MM.1S (cell line): ENCODE data around the gene CARF.

Experiments
- EZH2 ChIP-seq: fragments of 300-600 bp; sonication (generic); optimal IDR thresholded peaks from 2 replicates; pipeline ENCODE3; 2017; ENCODE audit warnings: low read depth, mild to moderate bottlenecking, antibody characterized with exemption, low read length, mixed read lengths
- EZH2phosphoT487 ChIP-seq: fragments of 300-600 bp; sonication (generic); IDR thresholded peaks from 2 replicates; pipeline ENCODE4 v1.6.1; 2018; ENCODE audit warnings: antibody characterized with exemption, low read length
- TF ChIP-seq, protein P1 (sequence below): fragments of 300-600 bp; sonication (generic); IDR thresholded peaks from 2 replicates; pipeline ENCODE4 v1.5.1; 2016; ENCODE audit warnings: antibody characterized with exemption, low read length, mixed read lengths

DNA sequence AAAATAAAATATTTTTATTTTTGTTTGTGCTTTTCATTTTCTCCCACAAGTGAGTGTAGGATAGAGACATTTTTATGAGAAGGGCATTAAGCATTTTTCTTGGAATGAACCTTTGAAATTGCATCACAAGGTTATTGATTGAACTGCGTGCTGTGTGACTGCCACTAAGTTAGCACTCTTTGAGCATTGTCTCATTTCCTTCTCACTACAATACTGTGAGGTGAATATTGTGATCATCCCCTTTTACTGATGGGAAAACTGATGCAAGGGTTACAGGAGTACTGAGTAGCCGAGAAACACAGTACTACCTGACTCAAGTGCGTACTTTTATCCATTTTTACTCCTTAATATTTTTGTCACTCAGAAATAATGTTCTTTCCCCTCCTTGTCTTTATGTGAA, 104.6 kb downstream of the CARF start:
- TF ChIP-seq, protein P1, sequence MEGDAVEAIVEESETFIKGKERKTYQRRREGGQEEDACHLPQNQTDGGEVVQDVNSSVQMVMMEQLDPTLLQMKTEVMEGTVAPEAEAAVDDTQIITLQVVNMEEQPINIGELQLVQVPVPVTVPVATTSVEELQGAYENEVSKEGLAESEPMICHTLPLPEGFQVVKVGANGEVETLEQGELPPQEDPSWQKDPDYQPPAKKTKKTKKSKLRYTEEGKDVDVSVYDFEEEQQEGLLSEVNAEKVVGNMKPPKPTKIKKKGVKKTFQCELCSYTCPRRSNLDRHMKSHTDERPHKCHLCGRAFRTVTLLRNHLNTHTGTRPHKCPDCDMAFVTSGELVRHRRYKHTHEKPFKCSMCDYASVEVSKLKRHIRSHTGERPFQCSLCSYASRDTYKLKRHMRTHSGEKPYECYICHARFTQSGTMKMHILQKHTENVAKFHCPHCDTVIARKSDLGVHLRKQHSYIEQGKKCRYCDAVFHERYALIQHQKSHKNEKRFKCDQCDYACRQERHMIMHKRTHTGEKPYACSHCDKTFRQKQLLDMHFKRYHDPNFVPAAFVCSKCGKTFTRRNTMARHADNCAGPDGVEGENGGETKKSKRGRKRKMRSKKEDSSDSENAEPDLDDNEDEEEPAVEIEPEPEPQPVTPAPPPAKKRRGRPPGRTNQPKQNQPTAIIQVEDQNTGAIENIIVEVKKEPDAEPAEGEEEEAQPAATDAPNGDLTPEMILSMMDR, result no peak
- TF ChIP-seq EZH2phosphoT487, result no peak
- TF ChIP-seq EZH2, result no peak
